Measurements from ENCODE around the gene TP73. TPM values are rescaled to one million over a fixed set of nuclear protein-coding genes. Genes with fewer than 3 reads are reported as not detected.
A peak's percentile ranks its signal among the peaks of the same experiment; 100 is the strongest.

Gene TP73
- total RNA-seq (2014; rRNA removed; shearing (Covaris generic)), result 0.89 and 2.5 TPM in 2 replicates

DNA sequence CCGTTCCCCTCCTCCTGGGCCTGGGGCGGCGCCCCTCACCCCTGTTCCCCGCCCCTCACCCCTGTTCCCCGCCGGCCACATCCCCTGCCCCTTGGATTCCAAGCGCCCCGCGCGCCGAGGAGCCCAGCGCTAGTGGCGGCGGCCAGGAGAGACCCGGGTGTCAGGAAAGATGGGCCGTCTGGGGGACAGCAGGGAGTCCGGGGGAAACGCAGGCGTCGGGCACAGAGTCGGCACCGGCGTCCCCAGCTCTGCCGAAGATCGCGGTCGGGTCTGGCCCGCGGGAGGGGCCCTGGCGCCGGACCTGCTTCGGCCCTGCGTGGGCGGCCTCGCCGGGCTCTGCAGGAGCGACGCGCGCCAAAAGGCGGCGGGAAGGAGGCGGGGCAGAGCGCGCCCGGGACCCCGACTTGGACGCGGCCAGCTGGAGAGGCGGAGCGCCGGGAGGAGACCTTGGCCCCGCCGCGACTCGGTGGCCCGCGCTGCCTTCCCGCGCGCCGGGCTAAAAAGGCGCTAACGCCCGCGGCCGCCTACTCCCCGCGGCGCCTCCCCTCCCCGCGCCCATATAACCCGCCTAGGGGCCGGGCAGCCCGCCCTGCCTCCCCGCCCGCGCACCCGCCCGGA is at the start of gene TP73:
Gene TP73, plus strand, starts transcription at position 587 of the 618 bp plus-strand sequence. CDS start 29,850 bp downstream, outside the sequence.
- peak; percentile 38 for DNase-seq (ENCODE audit: low read depth)

DNA sequence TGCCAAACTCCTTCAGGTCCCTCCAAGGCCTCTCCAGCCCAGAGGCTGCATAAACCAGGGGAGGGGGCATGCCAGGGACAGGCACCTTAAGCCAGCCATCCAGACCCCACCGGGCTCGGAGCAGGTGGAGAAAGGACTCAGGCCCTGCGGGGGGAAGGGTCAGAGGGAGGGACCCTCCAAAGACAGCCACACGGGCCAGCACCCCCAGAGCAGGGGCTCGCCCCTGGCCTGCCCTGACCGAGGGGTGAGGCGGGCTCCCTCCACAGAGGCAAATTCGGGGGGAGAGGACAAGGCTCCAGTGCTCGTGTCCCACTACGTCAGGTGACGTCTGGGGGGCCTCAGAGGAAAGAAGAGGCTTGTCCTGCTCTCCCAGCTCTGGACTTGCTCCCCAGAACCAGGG is 49.2 kb upstream of the TP73 start:
- DNase-seq (ENCODE audit: low read depth), result no peak

DNA sequence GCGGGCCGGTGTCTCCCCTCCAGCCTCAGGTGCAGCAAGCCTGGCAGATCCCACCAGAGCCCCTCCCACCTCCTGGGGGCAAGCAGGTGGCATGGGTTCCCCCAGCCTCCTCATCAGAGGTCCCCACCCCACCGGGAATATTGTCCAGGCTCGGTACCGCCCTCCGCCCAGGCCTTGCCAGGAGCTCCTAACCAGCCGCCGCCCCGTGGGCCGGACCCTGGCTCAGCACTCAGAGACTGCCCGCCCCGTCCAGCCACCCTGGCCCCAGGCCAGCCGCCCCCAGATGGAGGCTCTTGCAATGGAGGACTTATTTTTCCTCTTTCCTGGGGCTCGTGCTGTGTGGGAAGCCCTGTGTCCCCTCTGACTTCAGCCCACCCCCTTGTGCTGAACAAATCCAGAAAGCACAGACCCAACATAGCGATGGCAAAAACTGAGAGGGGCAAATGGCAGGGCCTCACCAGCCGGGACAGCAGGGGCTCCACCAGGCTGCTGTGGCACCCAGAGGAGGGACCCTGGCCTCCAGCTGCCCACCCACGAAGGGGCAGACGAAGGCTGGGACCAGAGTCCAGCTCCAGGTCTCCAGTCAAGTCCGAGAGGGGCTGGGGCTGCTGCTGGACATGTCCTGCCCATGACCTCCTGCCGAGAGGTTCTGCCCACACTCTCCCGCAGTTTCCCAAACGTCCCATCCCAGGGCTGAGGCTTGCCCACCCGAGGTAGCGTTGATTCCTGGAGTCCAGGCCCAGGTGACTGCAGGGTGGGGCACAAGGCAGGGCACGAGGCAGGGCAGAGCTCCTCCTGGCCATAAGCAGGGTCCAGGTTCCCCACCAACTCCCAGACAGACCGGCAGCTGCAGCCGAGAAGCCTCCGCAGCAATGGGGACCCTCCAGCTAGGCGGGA is 48.5 kb upstream of the TP73 start:
- no peak for DNase-seq (ENCODE audit: low read depth)

DNA sequence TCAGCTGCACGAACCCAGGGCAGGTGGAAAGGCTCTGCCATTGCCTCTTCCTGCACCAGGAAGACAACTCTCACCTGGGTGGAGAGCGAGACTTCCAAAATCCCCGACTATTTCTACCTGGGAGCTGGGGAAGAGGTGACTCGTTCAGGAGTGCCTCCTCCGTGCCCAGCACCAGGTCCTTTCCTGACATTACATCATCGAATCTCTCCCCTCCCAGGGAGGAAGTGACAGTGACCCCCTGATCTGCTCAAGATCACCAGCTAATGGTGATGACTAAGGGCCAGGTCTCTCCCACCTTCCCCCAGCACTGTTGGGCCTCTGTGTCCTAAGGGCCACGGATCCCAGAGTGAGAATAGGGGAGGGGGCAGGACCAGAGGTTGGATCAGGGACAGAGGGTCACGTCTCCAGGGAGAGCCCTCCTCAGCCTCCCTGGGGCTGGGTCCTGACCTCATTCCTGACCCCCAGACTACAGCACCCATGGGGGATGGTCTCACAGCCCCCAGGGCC is 47.8 kb upstream of the TP73 start:
- no peak for DNase-seq (ENCODE audit: low read depth)

DNA sequence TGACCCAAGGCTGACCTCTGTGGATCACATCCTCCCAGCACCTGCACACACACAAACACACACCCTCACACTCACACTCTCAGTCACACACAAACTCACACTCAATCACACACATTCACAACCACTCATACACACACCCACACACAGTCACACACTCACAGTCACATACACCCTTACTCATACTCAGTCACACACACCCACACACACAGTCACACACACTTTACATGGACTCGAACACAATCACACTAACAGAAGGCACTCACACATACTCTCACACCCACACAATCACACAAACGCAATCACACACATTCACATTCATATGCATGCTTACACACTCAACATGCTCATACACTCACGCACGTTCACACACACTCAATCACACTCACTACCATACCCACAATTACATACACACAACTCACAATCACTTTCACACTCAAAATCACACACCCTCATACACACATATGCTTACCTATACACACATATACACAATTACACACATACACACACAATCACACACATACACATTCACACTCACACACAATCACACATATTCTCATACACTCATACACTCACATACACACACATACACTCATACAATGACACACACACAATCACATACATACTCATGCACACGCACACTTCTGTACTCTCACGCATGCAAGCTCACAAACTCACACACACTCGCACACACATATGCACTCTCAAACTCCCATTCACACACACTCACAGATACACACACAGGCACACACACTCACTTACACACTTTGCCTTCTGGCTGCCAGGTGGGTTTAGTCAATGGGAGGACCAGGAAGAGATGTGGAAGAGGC is 47.1 kb upstream of the TP73 start:
- DNase-seq (ENCODE audit: low read depth), result no peak

DNA sequence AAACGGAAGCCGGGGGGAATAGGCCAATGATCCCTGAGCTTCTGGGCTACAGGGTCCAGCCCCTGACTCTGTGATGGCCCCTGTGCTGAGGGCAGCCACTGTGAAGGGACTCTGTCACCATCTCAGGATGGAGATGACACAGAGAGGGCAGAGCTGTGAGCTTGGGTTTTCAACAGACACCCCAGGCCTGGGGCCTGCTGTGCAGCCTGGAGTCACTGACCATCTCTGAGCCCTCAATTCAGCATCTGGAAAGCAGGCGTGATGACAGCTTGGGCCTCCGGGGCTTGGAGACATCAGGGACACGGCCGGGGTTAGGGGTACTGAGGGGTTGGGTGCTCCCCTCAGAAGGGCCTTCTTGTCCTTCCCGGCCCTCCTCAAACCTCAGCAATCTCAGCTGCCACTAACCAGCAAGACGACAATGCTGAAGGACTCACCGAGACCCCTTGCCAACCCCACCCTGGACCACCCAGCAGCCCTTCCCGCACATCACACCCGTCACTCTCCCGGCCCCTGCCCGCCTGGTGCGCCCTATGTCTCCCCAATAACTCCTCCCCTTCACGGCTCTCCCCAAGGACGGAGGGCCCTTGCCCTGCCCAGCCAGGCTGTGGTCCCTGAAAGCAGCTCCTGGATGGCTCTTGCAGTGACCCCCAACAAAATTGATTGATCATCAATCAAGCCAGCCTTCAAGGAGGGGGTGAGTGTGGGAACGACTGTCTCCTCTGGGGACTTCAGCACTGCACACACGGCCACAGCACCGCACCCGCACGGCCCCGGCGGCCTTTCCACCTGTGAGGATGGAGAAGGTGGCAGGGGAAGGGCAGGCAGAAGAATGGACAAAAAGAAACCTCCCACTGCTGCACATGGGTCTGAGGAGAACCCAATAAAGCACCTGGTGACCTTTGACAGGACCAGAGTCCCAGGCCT is 45.3 kb upstream of the TP73 start:
- DNase-seq (ENCODE audit: low read depth), result no peak

DNA sequence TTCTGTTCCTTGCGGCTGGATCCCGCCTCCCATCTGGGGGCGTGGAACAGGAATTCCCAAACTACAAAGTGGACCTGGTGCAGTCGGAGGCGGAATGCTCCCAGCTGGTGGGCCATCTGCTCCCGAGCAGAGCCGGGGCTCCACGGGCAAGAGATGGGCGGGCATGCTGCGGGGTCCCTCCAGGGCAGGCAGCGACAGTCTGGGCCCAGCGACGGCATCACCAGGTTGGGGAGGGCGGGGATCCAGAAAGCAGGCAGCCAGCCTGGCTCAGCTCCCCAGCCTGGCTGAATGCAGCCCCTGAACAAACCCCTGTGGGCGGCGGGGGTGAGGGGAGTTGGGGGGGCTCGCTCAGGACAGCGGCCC is 44.6 kb upstream of the TP73 start:
- no peak for DNase-seq (ENCODE audit: low read depth)

DNA sequence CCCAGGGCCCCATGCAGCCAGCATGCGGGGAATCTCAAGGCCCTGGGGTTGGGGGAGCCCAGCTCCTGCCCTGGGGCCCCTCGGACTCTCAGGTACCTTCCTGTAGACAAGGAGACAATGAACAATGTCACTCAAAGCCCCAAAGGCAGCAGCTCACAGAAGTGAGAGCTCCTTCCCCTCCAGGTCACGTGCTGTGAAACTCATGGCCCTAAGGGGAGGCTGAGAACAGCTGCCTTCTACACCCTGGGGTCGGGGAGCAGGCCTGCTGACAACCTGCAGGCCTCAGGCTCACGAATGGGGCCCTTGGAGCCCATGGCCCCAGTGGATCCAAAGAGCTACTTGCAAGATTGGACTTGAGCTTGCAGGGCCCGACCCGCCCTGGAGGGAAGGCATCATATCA is 44.2 kb upstream of the TP73 start:
- DNase-seq (ENCODE audit: low read depth), result no peak

DNA sequence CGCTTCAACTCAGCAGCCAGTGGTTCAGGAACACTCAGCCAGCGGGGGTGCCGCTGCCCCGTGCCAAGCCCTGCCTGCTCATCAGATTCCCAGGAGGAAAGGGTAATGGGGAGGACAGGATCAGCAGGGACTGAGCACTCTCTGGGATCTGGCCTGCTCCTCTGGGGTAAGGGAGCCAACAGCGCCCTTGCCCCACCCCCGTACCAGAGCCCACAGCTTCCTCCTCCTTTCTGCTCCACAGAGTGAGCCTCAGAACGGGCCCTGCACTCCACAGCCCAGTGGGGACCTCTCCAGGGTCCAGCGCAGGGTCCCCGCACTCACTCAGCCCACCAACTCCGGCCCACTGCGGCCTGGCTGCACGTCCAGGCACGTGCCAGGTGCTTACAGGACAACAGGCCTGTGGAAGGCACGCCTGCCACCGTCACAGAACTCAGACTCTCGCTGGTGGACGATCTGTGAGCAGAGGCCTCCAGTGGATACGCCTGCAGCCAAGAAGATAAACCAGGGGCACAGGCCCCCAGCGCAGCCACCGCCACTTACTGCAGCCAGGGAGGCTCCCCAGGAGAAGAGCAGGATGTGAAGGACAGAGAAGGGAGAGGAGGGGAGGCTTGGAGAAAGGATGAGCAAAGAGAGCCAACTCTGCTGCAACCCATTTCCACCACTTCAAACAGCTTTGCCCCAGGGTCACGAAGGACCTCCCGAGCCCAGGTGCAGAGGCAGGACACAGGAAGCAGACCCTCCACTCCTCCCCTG is 43.1 kb upstream of the TP73 start:
- no peak for DNase-seq (ENCODE audit: low read depth)

DNA sequence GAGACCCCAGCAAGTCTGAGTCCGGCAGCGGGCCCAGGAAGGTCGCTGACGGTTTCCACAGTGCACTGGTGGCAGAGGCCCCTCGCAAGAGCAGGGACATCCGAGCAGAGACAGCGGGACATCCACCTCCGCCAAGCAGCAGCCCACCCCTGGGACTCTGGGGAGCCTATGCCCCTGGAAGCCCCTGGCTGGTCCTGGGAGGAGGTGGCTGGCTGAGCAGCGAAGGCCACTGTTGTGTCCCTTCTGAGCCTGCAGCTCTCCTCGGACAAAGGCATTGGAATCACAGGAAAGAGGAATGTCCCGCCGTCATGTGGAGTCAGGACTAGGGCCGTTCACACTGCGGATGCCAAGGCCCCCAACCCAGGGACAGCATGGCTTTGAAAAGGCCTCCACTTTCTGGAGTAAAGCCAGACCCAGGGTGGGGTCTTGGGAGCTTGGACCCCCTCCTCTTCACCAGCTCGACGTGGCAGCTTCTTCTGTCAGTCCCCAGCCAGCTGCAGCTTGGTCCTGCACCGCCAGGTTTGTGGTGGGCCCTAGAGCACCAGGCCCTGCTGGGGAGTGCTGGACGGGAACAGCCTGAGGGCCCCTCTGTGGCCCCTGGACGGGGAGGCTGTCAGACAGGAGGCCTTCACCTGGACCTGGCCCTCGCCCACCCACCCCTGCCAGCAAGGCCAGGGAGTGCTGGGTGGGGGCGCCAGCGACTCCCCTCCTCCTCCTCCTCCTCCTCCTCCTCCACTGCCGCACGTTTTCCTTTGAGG is 42.4 kb upstream of the TP73 start:
- no peak for DNase-seq (ENCODE audit: low read depth)

DNA sequence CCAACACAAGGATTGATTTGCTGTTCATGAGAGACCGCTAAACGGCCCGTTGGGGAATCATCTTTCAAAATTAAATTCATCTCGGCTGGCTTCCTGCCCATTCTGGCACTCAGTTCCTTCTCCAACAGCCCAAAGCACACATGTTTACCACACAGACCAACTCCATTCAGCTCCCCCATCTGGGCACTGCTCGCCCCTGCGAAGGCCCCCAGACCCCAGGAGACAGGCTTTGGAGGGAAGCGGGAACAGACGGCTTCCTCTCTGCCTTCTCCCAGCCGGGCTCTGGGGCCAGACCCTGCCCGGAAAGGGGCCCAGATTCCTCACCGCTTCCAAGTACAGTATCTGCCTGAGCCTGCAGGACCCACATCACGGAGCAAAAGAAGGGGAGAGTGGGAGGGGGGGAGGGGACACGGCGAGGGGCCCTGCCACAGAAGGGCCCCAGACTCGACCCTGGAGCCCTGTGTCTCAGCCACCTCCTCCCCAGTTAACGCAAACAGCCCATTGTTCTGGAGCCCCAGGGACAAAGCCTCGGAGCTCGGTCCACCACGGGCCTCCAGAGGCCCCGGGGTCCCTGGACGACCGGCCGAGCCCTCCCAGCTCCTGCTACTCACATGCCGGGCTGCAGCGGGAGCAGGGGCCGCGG is 41.7 kb upstream of the TP73 start:
- DNase-seq (ENCODE audit: low read depth), result peak; percentile 42

DNA sequence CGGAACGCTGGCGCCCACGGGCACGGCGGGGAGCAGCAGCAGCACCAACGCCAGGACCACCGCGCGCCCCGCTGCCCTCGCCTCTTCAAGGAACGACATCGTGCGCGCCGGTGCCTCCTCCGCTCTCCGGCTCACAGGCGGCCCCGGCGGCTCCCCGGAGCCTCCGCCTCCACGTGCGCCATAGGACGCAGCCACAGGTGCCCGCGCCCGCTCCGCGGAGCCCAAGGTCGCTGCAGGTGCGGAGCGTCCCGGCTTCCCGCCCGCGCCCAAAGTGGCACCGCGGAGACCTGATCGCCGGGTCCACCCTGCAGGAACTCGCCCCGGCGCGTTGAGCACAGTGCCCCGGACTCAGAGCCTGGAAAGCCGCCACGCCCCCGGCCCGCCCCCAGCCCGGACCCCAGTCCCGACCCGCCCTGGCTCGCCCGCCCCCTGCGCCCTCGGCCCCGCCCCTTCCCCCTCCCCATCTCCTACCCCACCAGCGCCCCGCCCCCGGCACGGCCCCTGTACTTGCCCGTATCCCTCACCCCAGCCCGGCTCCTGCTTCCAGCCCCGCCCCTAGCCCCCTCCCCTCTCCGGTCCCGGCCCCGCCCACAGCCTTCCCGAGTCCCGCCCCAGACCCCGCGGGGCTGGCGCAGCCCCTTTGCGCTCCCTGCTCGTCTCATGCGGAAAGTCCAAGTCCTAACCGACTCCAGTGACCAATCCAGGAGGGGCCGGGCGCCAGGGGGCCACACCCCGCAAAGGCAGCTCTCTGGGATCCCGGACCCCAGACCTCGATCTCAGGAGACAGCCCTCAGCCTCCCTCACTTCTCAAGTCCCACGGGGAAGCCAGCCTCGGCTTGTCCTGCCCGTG is 40.9 kb upstream of the TP73 start, which contains the start of gene MEGF6:
Gene MEGF6, minus strand, starts transcription at position 339 of the 850 bp plus-strand sequence. Its CDS starts 240 bp downstream, at position 99.
- DNase-seq (ENCODE audit: low read depth), result peak; percentile 83

DNA sequence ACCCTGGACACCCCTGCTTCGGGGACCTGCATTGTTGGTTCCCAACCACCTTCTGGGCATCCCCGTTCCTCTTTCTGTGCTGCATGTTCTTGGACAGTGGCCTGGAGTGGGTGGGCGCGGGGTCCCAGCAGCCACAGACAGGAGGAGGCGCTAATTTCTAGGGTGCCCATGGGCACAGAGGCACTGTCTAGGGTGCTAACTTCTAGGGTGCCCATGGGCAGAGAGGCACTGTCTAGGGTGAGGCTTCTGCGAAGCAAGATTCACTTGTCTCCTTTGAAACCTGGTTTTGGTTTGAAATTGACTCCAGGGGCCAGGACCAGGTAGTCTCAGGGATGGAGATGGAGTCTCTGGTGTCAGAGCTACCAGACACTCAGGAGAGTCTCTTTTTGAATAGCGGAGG is 40.2 kb upstream of the TP73 start:
- DNase-seq (ENCODE audit: low read depth), result no peak

DNA sequence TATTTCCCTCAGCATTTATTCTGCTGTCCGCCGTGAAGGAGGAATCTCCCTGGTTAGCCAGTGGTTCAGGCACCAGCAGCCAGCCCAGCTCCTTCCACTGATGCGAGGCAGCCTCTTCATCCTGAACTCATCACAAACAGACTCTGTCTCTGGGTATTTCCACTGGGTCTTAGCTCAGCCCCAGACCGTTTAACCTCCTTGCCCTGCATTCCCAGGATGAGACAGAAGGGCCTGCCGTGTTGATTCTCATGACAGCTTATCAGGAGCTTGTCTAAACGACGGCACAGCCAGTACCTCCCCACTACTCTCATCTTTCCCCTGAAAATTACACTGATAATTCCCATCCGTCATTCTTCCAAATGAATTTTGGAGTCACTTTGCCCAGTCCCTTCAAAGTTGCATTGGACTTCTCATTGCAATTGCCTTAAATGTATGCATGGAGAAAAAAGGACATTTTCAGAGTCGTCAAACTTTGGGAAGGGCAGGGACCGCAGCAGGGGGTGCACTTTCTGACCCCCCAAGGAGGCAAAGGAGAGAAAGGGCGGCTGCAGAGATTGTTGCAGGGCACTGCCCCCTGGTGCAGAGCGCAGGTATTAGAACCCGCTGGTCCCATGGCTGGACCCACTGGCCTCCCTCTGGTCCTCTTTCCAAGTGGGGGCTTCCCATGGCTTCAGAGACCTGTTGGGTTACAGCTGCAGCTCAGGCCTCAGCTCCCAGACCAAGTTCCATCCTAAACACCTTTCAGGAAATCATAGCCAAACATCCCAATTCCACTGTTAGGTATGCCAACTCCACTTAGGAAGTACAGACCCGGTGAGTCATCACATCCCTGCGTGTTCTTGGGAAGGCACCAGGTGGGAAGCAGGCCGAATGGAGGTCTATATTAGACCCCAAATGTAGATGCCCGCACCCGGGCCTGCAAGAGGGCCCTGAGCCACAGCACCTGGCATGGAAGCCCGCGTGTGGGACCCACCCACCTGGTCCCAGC is 37.3 kb upstream of the TP73 start:
- peak; percentile 45 for DNase-seq (ENCODE audit: low read depth)

DNA sequence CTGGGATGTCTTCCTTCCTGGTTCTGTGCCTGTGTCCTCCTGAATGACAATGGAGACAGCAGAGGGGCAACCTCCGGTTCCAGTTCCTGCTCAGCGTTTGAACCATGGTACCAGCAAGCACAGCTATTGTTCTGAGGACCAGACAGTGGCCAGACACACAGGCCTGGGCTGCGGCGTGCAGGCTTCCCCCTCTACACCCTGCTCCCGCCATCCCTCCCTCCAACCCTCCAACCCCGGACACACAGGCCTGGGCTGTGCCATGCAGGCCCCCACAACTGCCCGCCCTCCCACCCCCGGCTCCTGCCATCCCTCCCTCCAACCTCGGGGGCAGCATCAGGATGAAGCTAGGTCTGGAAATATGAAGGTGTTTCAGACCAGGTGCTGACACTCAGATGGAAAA is 35.5 kb upstream of the TP73 start:
- no peak for DNase-seq (ENCODE audit: low read depth)

DNA sequence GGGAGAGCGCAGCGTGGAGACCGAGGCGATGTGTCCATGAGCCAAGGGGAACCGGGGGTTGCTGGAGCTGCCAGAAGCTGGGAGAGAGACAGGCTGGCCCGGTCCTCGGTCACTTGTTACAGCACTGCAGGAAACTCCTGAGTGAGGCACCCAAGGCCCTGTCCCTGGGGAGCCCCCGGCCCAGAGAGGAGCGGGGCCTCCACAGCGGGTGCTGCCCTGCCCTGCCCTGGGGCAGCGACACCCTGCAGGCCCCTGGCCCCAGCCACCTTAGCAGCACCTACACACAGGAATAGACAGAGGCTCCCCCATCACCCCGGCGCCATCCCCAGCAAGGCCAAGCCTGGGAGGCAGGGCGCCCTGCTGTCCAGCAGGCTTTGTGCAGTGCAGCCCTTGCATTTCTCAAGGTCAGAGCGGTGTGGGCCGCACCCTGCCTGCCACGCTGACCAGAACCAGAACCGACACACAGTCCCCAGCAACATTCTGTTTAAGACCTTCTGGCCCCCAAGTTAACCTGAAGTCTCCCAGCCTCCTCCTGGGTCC is 34.4 kb upstream of the TP73 start:
- DNase-seq (ENCODE audit: low read depth), result no peak

DNA sequence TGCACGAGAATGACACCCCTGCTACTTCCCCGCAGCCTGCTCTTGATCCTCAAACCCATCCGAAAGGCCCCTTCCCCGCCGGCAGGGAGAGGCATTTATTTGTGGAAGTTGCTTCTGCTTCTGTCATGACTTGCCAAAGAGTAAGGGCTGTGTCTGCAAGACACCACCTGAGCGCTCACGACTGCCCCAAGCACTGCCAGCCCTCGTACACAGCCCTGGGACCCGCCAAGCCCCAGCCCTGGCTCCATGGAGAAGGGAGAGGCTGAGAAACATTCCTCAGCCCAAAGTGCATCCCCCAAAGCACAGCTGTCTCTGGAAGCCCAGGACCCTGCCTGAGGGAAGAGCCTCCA is 33.8 kb upstream of the TP73 start:
- DNase-seq (ENCODE audit: low read depth), result no peak

Measured in Daoy (cell line).